Measurements from ENCODE around the gene TSPAN19. TPM values are rescaled to one million over a fixed set of nuclear protein-coding genes. Genes with fewer than 3 reads are reported as not detected.

TSPAN19 gene
- total RNA-seq, 2 donors from 2014 or later = not detected

Other genes starting within 250 kb of the TSPAN19 start
- under 1 TPM in 1 of 2 donors, not detected in 1; 0.56 TPM for gene SLC6A15, start 123.5 kb downstream of the TSPAN19 start, total RNA-seq
- under 1 TPM; 0.21 to 0.29 TPM for gene LRRIQ1, start 74 bp upstream of the TSPAN19 start, total RNA-seq
- not detected for gene ALX1, start 243.9 kb upstream of the TSPAN19 start, total RNA-seq

Data from left cardiac atrium (tissue), 2 donors.